Fibroblast of villous mesenchyme (primary cell): Measurements from ENCODE around the gene LRRC3C. TPM values are rescaled to one million over a fixed set of nuclear protein-coding genes. Genes with fewer than 3 reads are reported as not detected.

Source experiments
- DNase-seq: peaks from one replicate; pipeline ENCODE4 v3.0.0-alpha.2; 2010; ENCODE audit warnings: low read depth
- H3K4me3 ChIP-seq: 2 replicates; pipeline ENCODE4 v1.5.1; 2011; ENCODE audit warnings: low read depth, mild to moderate bottlenecking, low read length
- total RNA-seq: library from RNA; depleted of rRNA; stranded (reverse); fragments of >200 nt; gene quantifications from 2 replicates; pipeline ENCODE4 v1.2.3, GENCODE V29; 2012
- TF ChIP-seq, protein P1 (sequence below): IDR thresholded peaks from 2 replicates; pipeline ENCODE4 v1.5.1; 2012; ENCODE audit warnings: low read depth, mild to moderate bottlenecking, low read length; ENCODE audit not compliant: insufficient read depth

LRRC3C gene
- total RNA-seq, 1 donor = not detected

DNA sequence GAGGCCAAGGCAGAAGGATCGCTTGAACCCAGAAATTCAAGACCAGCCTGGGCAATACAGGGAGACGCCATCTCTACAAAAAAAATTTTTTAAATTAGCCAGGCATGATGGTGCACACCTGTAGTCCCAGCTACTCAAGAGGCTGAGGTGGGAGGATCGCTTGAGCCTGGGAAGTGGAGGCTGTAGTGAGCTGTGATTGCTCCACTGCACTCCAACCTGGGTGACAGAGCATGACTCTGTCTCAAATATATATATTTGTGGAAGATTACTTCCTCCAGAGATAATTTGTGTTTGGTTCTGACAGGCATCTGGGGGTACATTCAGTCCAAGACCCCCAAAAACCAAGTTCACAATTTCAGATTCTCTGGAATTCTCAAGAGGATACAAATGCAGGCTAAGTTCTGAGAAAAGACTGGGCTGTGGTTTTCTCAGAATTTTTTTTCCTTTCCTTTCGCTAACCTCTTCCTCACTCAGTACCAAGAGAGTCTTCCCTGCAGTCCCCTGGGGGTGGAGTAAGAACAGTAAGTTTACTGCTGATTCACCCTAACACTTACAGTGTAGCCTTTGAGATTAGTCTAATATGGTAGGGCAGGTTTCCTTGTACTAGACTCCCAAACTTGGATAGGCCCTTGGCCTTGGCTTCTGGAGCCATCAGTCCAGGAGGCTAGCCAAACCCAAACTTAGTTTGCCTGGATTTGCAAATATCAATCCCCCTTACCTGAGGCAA is 24.2 kb upstream of the LRRC3C start:
- TF ChIP-seq, protein P1, sequence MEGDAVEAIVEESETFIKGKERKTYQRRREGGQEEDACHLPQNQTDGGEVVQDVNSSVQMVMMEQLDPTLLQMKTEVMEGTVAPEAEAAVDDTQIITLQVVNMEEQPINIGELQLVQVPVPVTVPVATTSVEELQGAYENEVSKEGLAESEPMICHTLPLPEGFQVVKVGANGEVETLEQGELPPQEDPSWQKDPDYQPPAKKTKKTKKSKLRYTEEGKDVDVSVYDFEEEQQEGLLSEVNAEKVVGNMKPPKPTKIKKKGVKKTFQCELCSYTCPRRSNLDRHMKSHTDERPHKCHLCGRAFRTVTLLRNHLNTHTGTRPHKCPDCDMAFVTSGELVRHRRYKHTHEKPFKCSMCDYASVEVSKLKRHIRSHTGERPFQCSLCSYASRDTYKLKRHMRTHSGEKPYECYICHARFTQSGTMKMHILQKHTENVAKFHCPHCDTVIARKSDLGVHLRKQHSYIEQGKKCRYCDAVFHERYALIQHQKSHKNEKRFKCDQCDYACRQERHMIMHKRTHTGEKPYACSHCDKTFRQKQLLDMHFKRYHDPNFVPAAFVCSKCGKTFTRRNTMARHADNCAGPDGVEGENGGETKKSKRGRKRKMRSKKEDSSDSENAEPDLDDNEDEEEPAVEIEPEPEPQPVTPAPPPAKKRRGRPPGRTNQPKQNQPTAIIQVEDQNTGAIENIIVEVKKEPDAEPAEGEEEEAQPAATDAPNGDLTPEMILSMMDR = no peak

DNA sequence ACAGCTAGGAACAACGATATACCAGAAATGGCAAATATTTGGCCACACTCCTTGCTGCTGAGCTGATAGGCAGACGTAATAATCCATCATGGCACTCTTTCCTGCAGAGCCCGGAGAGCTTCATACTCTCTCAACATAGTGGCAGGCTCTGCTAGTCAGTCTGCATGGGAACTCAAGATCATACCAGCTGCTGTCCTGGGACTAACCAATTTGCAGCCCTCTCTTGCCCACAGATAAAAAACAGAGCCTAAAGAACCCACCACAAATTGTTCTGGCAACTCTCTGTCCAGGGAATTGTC is 22.6 kb upstream of the LRRC3C start:
- TF ChIP-seq, protein P1 = no peak
- no peak overlapping the region for H3K4me3 ChIP-seq
- DNase-seq = no peak

More for the DNA sequence above, 24.2 kb upstream of the LRRC3C start:
- H3K4me3 ChIP-seq = no peak overlapping the region
- DNase-seq = no peak

DNA sequence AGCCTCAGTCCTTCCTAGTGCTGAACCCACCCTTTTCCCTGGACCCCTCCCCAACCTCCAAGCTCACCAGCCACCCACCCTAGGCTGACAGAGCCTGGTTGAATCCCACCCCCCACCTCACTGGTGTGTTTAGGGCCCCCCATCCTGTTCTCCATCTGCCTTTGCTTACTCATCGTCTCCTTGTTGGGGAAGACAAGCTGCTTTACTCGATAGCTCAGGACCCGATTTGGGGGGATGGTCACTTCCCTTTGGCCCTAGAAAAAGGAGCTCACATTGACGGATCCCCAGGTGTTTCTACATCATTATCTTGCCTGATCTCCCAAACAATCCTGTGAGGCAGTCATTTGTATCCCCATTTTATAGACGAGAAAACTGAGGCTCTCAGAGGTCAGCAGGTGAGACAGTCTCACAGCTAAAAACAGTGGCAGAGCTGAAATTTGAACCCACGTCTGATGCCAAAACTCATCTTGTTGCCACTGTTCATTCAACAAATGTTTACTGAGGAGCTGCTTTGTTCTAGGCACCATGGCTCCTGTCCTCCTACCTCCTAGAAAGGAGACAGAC is 18.7 kb upstream of the LRRC3C start:
- DNase-seq = no peak
- H3K4me3 ChIP-seq = no peak overlapping the region
- TF ChIP-seq, protein P1 = no peak

DNA sequence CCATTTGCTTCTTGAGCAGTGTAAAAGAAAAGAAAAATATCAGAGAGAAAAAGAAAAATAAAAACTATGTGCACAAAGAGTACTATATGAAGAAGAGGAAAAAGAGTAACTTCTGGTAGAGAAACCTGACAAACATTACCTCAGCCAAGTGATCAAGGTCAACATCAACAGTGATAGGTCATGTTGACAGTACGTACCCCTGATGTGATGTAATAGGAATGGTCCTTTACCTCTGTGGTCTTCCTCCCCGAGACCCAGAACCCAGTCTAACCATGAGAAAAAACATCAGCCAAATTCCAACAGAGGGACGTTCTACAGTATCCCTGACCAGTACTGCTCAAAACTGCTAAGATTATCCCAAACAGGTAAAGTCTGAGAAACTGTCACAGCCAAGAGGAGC is 13.5 kb upstream of the LRRC3C start:
- no peak overlapping the region for H3K4me3 ChIP-seq
- no peak for DNase-seq
- TF ChIP-seq, protein P1 = no peak

DNA sequence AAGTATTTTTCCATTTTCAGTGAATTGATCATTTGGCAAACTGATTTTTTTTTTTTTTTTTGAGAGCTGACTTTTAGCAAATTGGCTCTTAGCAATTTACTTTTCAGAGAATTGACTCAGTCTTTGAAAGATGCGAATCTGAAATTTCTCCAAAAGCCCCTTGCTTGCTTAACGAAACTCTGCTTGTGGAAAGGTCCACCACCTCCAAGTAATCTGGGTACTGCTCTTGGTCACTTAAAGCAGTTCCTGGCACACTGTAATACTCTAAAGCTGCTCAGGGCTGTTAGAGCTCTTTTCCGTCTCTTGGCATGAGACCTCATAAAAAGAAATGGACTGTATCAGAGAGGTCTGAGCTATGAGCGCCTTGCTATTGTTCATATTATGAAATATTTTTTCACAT is 12.0 kb upstream of the LRRC3C start:
- H3K4me3 ChIP-seq = no peak overlapping the region
- TF ChIP-seq, protein P1 = no peak

DNA sequence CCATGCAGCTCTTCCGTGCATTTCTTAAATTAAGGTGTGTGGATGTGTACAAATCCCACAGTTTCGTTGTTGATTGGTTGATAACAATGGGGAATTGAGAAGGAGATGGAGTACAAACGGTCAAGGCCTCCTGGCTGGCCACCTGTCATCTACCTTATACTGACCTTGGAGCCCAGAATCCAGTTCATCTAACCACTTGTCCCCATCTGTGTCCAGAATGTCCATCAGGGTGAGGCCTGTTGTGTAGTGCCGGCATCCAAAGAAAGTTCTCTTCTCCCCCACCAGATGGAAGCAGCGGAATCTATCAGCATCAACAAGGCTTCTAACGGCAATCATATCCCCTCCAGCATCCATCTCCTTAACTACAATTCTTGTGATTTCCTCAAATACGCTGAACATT is 10.6 kb upstream of the LRRC3C start:
- TF ChIP-seq, protein P1 = peak; percentile 11
- H3K4me3 ChIP-seq = no peak overlapping the region
- DNase-seq = peak; percentile 14

More for the DNA sequence above, 12.0 kb upstream of the LRRC3C start:
- DNase-seq = no peak
